KMS-11 (cell line): Measurements from ENCODE around the gene UBE2E2.

Experiments
- H2AFZ ChIP-seq: fragments of 200-600 bp; sonication (generic); 2 replicates; pipeline ENCODE4 v1.6.1; 2016; ENCODE audit warnings: antibody characterized with exemption, mixed run types, low read depth
- H3K27ac ChIP-seq: fragments of 200-600 bp; sonication (generic); 2 replicates; pipeline ENCODE4 v1.6.1; 2016; ENCODE audit warnings: mild to moderate bottlenecking, mixed run types
- H3K27me3 ChIP-seq: fragments of 200-600 bp; sonication (generic); 2 replicates; pipeline ENCODE4 v1.6.1; 2017; ENCODE audit warnings: mild to moderate bottlenecking, low read depth, mixed run types, moderate library complexity; ENCODE audit not compliant: insufficient read depth
- H3K36me3 ChIP-seq: fragments of 200-600 bp; sonication (generic); 2 replicates; pipeline ENCODE4 v1.6.1; 2017; ENCODE audit warnings: mild to moderate bottlenecking, mixed run types; ENCODE audit not compliant: insufficient read depth
- H3K4me1 ChIP-seq: fragments of 200-600 bp; sonication (generic); 2 replicates; pipeline ENCODE4 v1.6.1; 2016; ENCODE audit warnings: mild to moderate bottlenecking, low read depth, mixed run types; ENCODE audit not compliant: poor library complexity, severe bottlenecking
- H3K4me2 ChIP-seq: fragments of 200-600 bp; sonication (generic); 2 replicates; pipeline ENCODE4 v1.7.0; 2016; ENCODE audit warnings: mild to moderate bottlenecking, mixed run types
- H3K4me3 ChIP-seq: fragments of 200-600 bp; sonication (generic); IDR thresholded peaks from 2 replicates; pipeline ENCODE4 v1.6.1; 2017; ENCODE audit warnings: low read depth, low read length, mixed read lengths; ENCODE audit not compliant: insufficient read depth
- H3K79me2 ChIP-seq: fragments of 200-600 bp; sonication (generic); 2 replicates; pipeline ENCODE4 v1.6.1; 2016; ENCODE audit warnings: low read depth, mixed run types; ENCODE audit not compliant: insufficient read depth
- H3K9ac ChIP-seq: fragments of 200-600 bp; sonication (generic); 2 replicates; pipeline ENCODE4 v1.6.1; 2016; ENCODE audit warnings: mild to moderate bottlenecking, mixed run types
- H4K20me1 ChIP-seq: fragments of 200-600 bp; sonication (generic); 2 replicates; pipeline ENCODE4 v1.6.1; 2016; ENCODE audit warnings: mild to moderate bottlenecking, mixed run types; ENCODE audit not compliant: insufficient read depth
- TF ChIP-seq, protein P1 (sequence below): fragments of 200-600 bp; sonication (generic); conservative IDR thresholded peaks from 2 replicates; pipeline ENCODE4 v1.6.1; 2017; ENCODE audit warnings: low read depth, mild to moderate bottlenecking, antibody characterized with exemption, low read length, moderate library complexity, mixed read lengths

UBE2E2 gene

DNA sequence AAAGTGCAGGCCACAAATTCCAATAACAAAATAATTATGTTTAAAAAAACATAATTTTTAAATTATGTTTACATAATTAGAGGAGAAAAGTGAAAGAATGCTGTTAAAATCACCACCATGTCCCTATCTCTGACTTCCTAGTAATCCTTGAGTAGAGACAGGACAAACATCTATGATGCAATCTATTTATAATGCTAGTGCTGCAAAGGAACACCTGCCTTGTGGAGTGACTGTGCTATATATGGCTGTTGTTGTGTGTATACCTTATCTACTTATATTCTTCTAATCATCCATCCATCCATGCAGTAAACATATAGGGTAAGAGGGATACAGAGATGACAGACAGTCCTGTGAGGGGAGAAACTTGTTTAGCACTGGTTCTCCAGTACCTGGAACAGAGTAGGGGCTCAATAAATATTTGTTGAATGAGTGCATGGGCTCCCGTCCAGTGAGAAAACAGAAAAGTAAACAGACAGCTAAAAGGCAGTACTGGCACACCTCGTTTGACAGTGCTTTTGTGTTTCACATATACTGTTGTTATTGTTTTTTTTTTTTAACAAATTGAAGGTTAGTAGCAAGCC, 373.3 kb downstream of the UBE2E2 start:
- no peak overlapping the region for H3K4me3 ChIP-seq

DNA sequence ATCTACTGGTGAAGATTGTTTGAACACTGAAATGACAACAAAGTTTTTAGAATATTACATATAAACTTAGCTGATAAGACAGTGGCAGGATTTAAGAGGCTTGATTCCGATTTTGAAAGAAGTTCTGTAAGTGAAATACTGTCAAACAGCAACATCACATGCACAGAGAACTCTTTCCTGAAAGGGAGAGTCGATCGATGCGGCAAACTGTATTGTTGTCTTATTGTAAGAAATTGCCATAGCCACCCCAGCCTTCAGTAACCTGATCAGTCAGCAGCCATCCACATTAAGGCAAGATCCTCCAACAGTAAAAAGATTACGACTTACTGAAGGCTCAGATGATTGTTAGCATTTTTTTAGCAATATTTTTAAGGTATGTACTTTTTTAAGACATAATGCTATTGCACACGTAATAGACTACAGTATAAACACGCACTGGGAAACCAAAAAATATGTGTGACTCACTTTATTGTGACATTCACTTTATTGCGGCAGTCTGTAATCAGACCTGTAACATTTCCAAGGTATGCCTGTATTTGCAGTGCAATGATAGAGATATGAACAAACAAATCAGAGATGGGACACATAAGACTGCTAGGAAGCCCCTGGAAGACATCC, 377.1 kb downstream of the UBE2E2 start:
- Histone ChIP-seq H3K27me3 (no peaks in the 10 kb centered on the region), H3K9ac (no peak overlapping the region), H3K4me1 (no peaks in the 10 kb centered on the region), H2AFZ (no peak overlapping the region), H3K27ac (no peak overlapping the region), H4K20me1 (no peaks in the 10 kb centered on the region), H3K79me2 (no peaks in the 10 kb centered on the region), H3K4me3 (no peak overlapping the region), H3K36me3 (no peaks in the 10 kb centered on the region), H3K4me2 (no peak overlapping the region)
- TF ChIP-seq, protein P1, sequence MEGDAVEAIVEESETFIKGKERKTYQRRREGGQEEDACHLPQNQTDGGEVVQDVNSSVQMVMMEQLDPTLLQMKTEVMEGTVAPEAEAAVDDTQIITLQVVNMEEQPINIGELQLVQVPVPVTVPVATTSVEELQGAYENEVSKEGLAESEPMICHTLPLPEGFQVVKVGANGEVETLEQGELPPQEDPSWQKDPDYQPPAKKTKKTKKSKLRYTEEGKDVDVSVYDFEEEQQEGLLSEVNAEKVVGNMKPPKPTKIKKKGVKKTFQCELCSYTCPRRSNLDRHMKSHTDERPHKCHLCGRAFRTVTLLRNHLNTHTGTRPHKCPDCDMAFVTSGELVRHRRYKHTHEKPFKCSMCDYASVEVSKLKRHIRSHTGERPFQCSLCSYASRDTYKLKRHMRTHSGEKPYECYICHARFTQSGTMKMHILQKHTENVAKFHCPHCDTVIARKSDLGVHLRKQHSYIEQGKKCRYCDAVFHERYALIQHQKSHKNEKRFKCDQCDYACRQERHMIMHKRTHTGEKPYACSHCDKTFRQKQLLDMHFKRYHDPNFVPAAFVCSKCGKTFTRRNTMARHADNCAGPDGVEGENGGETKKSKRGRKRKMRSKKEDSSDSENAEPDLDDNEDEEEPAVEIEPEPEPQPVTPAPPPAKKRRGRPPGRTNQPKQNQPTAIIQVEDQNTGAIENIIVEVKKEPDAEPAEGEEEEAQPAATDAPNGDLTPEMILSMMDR = no peak

More for the DNA sequence above, 373.3 kb downstream of the UBE2E2 start:
- Histone ChIP-seq H3K27me3 (no peaks in the 10 kb centered on the region), H4K20me1 (no peaks in the 10 kb centered on the region), H2AFZ (no peak overlapping the region), H3K79me2 (no peaks in the 10 kb centered on the region), H3K9ac (no peak overlapping the region), H3K27ac (no peak overlapping the region), H3K4me1 (no peaks in the 10 kb centered on the region), H3K4me2 (no peak overlapping the region), H3K36me3 (no peaks in the 10 kb centered on the region)
- TF ChIP-seq, protein P1 = no peak

DNA sequence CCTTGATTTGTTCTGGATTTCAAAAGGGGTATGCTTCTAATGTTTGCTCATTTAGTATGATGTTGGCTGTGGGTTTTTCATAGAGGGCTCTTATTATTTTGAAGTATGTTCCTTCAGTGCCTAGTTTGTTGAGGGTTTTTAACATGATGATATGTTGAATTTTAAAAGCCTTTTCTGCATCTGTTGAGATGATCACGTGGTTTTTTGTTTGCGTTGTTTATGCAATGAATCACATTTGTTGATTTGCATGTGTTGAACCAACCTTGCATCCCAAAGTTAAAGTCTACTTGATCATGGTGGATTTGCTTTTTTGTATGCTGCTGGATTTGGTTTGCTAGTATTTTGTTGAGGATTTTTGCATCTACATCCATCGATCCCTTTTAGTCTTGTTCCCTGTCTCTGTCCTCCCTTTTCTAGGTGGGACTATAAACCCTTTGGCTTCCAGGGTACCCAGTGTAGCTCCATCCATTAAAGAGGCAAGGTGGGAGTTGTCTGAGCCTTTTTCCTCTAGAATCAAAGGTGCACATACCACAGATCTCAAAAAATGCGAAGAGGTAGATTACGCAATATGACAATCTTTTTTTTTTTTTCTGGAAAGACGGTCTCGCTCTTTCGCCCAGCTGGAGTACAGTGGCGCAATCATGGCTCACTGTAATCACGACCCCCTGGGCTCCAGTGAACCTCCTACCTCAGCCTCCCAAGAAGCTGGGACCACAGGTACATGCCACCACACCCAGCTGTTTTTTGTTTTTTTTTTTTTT, 381.0 kb downstream of the UBE2E2 start:
- no peak overlapping the region for H3K27ac ChIP-seq
- no peaks in the 10 kb centered on the region for H4K20me1 ChIP-seq
- no peaks in the 10 kb centered on the region for H3K79me2 ChIP-seq
- no peaks in the 10 kb centered on the region for H3K4me1 ChIP-seq
- TF ChIP-seq, protein P1 = no peak
- no peaks in the 10 kb centered on the region for H3K36me3 ChIP-seq
- H3K9ac ChIP-seq = no peak overlapping the region
- no peak overlapping the region for H2AFZ ChIP-seq
- H3K4me3 ChIP-seq = no peak overlapping the region
- no peaks in the 10 kb centered on the region for H3K27me3 ChIP-seq
- H3K4me2 ChIP-seq = no peak overlapping the region

DNA sequence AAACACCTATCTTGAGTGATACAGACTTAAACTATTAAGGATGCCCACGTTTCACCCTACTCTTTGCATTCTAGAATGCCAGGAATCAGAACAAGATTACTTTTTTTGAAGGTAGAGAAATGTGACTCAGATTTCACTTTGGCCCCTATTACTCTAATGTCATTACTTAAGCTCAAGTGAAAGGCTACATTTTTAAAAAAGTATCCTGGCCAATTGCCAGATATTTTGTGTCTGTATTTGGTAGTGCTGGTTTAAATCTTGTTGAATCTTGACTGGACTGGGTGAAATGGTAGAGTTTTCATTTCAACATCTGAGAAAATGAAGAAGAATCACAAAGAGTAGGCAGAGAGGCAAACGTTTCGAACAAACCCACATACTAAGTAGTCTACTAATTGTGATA, 384.4 kb downstream of the UBE2E2 start:
- H3K4me2 ChIP-seq = no peak overlapping the region
- H3K36me3 ChIP-seq = no peaks in the 10 kb centered on the region
- no peak overlapping the region for H3K9ac ChIP-seq
- TF ChIP-seq, protein P1 = no peak
- no peaks in the 10 kb centered on the region for H3K79me2 ChIP-seq
- H3K4me3 ChIP-seq = no peak overlapping the region
- H2AFZ ChIP-seq = no peak overlapping the region
- no peak overlapping the region for H3K27ac ChIP-seq
- no peaks in the 10 kb centered on the region for H4K20me1 ChIP-seq
- no peaks in the 10 kb centered on the region for H3K27me3 ChIP-seq
- no peaks in the 10 kb centered on the region for H3K4me1 ChIP-seq
